Suppressor macrophage treated with lipopolysaccharide for 1 hour (primary cell): ENCODE results near the gene PRKAG2.
A peak's percentile ranks its signal among the peaks of the same experiment; 100 is the strongest.
"Not testable (repeated sequence)": the region's sequence is repeated elsewhere in the genome, so short reads cannot be mapped to it uniquely, and the experiment has no call there.

Source experiments
- DNase-seq, 3 donors: peaks; one replicate each; pipeline ENCODE4 v3.0.0-alpha.2; 2020 to 2022

The PRKAG2 gene

GRCh38 chr7:151876899-151877777 lies at the start of gene PRKAG2:
TSS of gene PRKAG2 (minus strand) at chr7:151877115. CDS start at chr7:151876620, 495 bp downstream.
- DNase-seq: peak; percentile 72 to 84 (median 72)

- DNase-seq: no peak
These were observed 49.4 kb upstream of the PRKAG2 start for GRCh38 chr7:151926336-151926712.

GRCh38 chr7:151925446-151926335 lies 48.8 kb upstream of the PRKAG2 start:
- DNase-seq: peak; percentile 83 to 95 (median 92)

GRCh38 chr7:151924508-151924907 lies 47.6 kb upstream of the PRKAG2 start:
- no peak for DNase-seq

- no peak for DNase-seq
These were observed 47.1 kb upstream of the PRKAG2 start for GRCh38 chr7:151924001-151924400.

GRCh38 chr7:151923097-151923876 lies 46.4 kb upstream of the PRKAG2 start:
- peak; percentile 79 to 92 (median 89) for DNase-seq

- no peak for DNase-seq
These were observed 44.5 kb upstream of the PRKAG2 start for GRCh38 chr7:151921451-151921850.

GRCh38 chr7:151920488-151920887 lies 43.6 kb upstream of the PRKAG2 start:
- DNase-seq: peak; percentile 54 to 65 (median 61)

GRCh38 chr7:151919595-151919994 lies 42.7 kb upstream of the PRKAG2 start:
- no peak for DNase-seq

GRCh38 chr7:151918510-151918843 lies 41.6 kb upstream of the PRKAG2 start:
- DNase-seq: no peak

- peak; percentile 36 to 53 (median 51) for DNase-seq
These were observed 41.0 kb upstream of the PRKAG2 start for GRCh38 chr7:151917791-151918509.

GRCh38 chr7:151914051-151914450 lies 37.1 kb upstream of the PRKAG2 start:
- no peak for DNase-seq

- not testable (repeated sequence) for DNase-seq
These were observed 33.7 kb upstream of the PRKAG2 start for GRCh38 chr7:151910655-151911054.

GRCh38 chr7:151907115-151907514 lies 30.2 kb upstream of the PRKAG2 start:
- not testable (repeated sequence) for DNase-seq

GRCh38 chr7:151905766-151906165 lies 28.9 kb upstream of the PRKAG2 start:
- DNase-seq: no peak

GRCh38 chr7:151905353-151905752 lies 28.4 kb upstream of the PRKAG2 start:
- no peak for DNase-seq

GRCh38 chr7:151904270-151904669 lies 27.4 kb upstream of the PRKAG2 start:
- DNase-seq: no peak

- DNase-seq: no peak
These were observed 26.5 kb upstream of the PRKAG2 start for GRCh38 chr7:151903249-151904032.

- DNase-seq: no peak
These were observed 25.4 kb upstream of the PRKAG2 start for GRCh38 chr7:151902311-151902710.

GRCh38 chr7:151901828-151902227 lies 24.9 kb upstream of the PRKAG2 start:
- DNase-seq: no peak

GRCh38 chr7:151900986-151901621 lies 24.2 kb upstream of the PRKAG2 start:
- DNase-seq: no peak
